HT1080 (cell line): ENCODE measurements around the gene LGR6. TPM values are rescaled to one million over a fixed set of nuclear protein-coding genes. Genes with fewer than 3 reads are reported as not detected.
"Not testable (repeated sequence)": the region's sequence is repeated elsewhere in the genome, so short reads cannot be mapped to it uniquely, and the experiment has no call there.

Source experiments
- DNase-seq: peaks from one replicate; pipeline ENCODE4 v3.0.0-alpha.2; 2015; ENCODE audit warnings: low read depth
- total RNA-seq: library from RNA; depleted of rRNA; stranded (reverse); fragments of >200 nt; shearing (Covaris generic); gene quantifications from 2 replicates; pipeline ENCODE4 v1.2.3, GENCODE V29; 2014

The LGR6 gene
- total RNA-seq, 1 experiment from 2014 or later: not detected

DNA sequence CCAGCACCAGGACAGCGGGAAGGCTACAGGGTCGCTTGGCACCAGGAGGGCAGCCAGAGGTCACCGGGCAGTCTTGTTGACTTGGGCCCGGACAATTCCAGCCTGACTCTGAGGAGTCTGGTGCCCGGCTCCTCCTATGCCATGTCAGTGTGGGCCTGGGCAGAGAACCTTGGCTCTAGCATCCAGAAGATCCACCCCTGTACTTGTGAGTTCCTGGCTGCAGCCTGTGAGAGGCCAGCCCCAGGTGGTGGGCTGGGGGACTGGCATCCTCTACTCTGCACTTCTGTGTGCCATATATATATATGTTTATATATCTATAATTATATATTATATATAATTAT lies 21.6 kb upstream of the LGR6 start:
- DNase-seq: no peak

DNA sequence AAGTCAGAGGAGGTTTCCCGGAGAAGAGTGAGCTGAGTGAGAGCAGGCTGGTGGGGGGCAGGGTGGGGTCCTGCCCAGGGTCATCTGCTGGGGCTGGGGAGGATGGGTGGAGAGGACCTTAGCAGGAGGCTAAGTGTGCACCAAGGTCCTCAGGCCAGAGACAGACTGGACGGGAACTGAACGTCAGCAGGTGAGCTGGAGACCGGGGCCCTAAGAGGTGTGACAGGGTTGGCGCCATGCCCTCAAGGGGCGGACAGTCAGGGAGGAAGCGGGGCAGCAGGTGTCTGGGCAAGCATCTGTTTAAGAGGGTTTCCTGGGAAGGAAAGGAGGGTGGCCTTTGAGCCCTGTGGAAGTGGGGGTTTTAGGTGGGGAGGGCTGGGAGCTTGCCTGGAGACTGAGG lies 19.6 kb upstream of the LGR6 start:
- no peak for DNase-seq

DNA sequence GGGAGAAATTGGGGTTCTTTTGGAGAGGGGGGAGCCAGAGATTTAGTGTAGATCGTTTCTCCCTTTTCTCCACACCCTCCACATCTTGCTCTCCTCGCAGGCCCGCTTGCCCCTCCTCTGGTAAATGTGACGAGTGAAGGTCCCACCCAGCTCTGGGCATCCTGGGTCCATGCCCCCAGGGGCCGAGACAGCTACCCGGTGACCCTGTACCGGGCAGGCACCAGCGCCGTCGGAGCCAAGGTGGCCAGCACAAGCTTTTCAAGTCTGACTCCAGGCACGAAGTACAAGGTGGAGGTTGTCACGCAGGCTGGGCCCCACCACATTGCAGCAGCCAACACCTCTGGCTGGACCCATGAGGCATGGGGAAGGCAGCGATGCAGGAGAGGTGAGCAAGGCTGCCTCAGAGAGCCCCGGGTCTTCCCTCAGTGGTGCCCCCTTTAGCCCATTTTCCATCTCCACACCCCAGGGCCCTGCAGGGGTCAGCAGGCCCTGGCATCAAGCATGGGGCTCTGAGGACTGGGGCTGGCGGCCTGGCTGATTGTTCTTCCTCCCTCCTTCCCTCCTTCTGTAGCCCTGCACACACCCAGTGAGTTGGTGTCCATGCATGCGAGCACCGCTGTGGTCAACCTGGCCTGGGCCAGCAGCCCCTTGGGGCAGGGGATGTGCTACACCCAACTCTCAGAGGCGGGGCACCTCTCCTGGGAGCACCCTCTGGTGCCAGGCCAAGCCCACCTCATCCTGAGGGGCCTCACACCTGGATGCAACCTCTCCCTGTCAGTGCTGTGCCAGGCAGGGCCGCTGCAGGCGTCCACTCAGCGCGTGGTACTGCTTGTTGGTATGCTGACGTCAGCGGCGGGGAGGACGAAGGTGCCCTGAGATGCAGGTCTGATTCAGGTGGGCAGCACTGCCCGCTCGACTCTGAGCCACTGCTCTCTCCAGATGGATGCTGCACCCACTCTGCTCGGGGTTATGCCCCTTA lies 16.4 kb upstream of the LGR6 start:
- DNase-seq: no peak

DNA sequence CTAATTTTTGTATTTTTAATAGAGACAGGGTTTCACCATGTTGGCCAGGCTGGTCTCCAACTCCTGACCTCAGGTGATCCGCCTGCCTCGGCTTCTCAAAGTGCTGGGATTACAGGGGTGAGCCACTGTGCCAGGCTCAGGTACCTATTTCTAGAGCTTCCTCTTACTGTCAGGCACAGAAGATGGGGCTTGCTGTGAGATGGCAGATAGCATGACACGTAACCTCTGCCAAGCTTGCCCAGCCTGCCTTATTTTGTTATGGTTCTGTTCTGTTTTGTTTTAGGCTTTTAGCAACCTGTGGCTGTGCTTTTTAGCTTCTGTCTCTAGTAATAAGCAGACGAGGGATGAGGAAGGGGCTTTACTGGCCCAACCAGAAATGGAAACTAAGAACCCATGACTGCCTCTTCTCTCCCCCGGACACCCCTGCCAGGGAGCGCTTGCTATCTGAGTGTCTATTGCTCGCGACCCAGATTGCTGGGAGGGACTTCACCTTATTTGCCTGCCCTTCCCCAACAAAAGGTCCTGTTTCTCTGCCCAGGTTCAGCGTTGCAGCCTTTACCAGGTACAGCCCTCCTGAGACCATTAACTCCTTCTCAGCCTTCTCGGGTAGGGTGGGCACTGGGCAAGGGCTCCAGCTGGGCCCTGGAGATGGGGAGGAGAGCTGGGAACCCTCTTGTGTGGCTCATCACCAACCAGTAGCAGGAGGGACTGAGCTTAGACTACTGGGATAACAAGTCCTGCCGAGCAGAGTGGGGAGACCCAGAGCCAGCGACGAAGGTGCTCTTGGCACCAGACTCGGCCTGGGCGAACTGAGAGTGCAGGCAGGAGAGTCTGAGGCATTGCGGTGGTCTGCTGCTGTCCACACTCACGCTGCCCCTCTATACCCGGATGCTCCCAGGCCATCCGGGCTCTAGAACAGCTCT lies 13.5 kb upstream of the LGR6 start:
- no peak for DNase-seq

DNA sequence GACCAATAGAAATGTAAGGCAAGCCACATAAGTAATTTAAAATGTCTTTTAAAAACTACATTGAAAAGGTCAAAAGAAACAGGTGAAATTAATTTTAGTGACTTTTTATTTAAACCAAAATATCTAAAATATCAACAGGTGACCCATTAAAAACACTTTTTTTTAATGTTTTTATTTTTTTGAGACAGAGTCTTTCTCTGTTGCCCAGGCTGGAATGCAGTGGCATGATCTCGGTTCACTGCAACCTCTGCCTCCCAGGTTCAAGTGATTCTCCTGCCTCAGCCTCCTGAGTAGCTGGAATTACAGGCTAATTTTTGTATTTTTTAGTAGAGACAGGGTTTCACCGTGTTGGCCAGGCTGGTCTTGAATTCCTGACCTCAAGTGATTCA lies 12.9 kb upstream of the LGR6 start:
- not testable (repeated sequence) for DNase-seq

DNA sequence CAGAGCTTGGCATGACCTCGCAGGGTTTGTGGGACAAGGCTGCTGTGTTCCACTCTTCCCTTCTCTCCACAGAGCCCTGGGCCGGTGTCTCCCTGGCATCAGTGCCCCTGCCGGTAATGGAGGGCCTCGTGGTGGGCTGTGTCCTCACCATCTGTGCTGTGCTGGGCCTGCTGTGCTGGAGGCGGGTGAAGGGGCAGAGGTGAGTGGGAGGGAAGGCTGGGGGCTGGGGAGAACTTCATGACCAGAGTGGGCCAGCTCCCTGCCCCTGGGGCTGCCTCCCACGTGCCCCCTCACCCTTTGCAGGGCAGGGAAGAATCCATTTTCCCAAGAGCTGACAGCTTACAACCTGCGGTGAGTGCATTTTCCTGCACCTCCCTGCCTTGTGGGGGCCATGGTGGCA lies 12.0 kb upstream of the LGR6 start:
- DNase-seq: no peak

DNA sequence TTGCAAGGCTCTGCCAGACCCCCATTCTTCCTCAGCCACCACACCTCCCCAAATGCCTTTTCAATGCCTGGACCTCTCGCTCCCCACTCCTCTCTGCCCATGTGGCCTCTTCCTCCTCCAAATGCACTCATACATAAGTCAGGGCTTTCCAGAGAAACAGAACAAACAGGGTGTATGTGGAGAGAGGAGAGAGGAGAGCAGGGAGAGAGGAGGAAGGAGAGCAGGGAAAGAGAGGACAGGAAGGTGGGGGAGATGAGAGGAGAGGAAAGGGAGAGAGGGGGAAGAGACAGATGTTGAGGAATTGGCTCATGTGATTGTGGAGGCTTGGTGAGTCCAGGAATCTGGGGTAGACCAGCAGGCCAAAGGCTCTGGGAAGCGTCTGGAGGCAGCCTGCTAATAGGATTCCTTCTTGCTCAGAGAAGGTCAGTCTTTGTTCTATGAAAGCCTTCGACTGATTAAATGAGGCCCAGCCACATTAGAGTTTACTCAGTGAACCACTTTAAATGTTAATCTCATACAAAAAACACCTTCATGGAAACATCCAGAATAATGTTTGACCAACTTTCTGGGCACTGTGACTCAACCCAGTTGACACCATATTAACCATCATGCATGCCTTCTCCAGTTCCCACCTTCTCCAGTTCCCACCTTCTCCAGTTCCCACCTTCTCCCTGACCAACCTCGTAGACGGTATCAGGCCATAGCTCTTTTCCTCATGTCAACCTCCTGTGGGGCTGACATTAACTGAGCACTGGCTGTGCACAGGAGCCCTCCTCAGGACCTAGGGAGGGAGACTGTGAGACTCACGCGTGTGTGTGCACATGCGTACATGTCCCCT lies 11.3 kb upstream of the LGR6 start:
- DNase-seq: no peak

DNA sequence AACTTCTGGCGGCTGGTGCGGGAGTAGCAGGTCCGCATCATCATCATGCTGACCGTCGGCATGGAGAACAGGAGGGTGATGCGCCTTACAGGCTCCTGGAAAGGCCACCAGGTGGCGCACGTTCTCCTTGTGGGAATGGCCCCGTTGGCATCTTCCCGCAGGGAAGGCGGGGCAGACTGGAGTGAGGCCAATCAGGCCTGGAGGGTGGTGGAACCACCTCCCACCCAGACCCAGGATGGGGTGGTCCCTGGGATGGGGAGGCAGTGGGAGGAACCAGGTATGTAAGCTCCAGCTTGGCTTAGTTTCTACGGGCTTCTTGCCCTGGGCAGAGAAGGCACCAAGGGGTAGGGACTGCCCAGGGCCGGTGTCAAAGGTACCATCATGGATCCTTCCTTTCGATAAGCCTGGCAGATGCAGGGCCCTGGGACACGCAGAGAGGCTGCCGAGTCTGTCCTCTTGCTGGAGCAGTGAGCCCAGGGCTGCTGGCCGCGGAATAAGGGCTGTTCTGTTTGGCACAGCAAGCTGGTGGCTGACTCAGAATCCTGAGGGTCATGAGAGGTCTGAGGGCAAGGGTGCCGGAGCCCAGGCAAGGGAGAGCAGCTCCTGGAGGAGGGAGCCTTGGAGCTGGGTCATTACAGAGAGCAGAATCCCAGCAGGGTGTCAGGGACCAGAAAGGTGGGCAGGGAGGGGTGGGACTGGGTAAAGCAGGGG lies 8.7 kb upstream of the LGR6 start:
- peak; percentile 82 for DNase-seq

DNA sequence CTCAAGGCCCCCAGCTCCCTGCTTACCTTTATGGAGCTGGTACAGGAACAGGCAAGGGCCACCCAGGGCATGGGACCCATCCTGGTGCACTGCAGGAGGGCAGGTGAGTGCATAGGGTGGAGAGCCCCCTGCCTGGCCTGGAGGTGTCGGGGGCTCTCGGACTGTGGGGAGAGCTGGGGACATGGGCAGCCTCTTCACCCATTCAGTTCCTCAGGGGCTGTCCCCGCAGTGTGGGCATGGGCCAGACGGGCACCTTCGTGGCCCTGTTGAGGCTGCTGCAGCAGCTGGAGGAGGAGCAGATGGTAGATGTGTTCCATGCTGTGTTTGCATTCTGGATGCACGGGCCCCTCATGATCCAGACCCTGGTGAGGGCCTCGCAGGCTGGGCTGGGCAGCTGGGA lies 7.3 kb upstream of the LGR6 start:
- DNase-seq: no peak

DNA sequence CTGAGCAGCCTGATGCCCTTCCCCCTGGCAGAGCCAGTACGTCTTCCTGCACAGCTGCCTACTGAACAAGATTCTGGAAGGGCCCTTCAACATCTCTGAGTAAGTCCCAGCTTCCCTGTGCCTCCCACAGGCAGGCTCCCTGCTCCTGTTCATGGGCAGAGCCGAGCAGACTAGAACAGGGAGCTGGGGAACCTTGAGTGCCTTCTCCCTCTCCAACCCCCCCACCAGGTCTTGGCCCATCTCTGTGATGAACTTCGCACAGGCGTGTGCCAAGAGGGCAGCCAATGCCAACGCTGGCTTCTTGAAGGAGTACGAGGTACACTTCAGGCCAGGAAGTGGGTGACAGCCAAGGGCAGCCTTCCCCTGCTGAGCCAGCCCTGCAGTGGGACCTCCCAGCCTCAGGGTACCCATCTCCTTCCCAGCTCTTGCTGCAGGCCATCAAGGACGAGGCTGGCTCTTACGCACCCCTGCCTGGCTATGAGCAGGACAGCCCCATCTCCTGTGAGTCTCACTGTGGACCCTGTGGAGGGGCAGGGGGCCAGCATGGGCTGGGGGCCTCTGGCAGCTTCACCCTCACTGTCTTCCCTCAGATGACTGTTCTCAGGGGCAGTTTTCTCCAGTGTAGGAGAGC lies 6.4 kb upstream of the LGR6 start:
- DNase-seq: no peak

DNA sequence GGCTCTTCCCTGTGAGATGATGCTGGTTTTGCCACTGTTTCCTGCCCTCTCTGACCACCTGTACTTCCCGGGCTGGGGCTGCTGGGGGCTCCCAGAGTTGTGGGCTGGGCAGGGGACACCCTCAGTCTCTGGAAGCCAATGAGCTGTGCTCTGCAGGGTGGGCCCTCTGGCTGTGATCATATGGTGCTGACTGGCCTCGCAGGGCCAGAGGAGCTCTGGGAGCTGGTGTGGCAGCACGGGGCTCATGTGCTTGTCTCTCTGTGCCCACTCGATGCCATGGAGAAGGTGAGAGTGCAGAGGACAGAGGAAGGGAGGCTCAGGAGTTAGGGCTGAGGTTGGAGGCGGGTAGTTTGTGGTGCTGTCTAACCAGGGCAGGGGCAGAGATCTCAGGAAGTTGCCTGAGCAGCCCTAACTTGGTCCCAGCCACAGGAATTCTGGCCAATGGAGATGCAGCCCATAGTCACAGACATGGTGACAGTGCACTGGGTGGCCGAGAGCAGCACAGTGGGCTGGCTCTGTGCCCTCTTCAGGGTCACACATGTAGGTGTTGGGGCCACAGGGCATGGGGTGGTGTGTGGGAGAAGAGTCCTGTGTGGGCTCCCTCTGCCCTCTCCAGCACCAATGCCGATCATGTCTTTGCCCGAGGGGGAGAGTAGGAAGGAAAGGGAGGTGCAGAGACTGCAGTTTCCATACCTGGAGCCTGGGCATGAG lies 5.7 kb upstream of the LGR6 start:
- no peak for DNase-seq

DNA sequence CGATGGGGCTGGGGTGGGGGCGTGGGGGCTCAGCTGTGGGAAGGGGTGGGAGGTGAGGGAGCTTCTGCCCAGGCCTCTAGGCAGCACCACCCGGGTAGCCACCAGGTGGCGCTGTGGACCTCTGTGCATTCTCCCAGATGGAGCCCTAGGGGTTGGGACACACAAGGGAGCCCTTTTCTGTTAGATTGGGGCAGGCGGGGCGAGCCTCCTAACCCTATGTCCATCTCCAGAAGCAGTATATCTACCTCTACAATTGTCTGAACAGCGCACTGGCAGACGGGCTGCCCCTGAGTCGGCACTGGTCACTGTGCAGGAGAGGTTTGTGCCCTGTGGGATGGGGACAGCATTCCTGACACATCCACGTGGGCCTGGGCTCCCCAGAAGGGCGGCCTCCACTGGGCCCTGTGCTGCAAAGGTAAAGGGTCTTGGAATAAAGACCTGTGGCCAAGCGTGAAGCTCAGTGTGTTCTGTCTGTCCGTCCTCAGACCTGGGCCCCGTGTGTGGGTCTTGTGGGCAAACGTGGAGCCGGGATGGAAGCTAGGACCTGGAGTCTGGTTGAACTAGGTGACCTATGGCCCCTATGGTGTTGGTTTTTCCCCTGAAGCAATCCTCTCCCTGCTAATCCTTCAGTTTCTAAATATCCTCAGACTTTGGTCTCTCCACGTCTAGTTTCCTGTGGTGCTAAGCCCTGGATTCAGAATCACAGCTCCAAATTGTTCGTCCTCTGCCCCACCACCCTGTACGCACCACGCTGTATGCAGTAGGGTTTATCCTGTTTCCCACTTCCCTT lies 4.4 kb upstream of the LGR6 start:
- DNase-seq: peak; percentile 25

DNA sequence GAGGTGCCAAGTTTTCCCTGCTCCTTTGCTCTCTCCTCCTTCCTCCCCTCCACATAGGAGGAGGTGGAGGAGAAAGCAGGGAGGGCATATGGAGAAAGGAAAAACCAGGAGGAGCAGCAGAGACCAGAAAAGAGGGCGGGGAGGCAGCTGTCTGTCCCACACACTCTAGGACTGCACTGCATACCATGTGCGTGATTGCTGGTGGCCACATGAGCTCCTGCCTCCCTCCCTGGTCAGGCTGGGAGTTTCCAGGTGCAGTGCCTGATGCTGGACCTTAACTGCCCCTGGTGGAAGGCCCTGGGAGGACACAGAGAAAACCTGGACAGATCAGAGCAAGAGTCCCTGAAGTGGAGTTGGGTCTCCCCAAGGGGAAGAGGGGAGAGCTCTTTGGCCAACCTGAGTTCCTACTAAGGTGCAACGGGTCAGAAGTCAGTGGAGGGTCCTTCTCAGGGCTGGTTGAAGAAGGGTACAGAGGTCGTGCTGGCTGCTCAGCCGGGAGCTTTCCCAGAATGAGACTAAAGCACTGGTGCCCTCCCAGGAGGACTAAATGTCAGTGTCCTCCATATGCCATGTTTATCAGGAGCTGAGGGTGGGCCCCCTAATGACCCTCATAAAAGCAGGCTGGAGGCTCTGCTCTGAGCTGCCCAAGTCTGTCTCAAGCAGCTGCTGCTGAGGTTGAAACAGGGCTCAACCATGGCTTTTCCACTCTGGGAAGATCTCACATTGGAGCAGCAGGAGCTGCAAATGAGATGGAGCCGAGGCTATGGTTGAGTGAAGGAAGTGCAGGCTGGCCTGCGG lies 3.5 kb upstream of the LGR6 start:
- peak; percentile 13 for DNase-seq

DNA sequence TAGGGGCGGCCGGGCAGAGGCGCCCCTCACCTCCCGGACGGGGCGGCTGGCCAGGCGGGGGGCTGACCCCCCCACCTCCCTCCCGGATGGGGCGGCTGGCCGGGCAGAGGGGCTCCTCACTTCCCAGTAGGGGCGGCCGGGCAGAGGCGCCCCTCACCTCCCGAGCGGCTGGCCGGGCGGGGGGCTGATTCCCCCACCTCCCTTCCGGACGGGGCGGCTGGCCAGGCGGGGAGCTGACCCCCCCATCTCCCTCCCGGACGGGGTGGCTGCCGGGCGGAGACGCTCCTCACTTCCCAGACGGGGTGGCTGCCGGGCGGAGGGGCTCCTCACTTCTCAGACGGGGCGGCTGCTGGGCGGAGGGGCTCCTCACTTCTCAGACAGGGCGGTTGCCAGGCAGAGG lies 2.2 kb upstream of the LGR6 start:
- DNase-seq: not testable (repeated sequence)

DNA sequence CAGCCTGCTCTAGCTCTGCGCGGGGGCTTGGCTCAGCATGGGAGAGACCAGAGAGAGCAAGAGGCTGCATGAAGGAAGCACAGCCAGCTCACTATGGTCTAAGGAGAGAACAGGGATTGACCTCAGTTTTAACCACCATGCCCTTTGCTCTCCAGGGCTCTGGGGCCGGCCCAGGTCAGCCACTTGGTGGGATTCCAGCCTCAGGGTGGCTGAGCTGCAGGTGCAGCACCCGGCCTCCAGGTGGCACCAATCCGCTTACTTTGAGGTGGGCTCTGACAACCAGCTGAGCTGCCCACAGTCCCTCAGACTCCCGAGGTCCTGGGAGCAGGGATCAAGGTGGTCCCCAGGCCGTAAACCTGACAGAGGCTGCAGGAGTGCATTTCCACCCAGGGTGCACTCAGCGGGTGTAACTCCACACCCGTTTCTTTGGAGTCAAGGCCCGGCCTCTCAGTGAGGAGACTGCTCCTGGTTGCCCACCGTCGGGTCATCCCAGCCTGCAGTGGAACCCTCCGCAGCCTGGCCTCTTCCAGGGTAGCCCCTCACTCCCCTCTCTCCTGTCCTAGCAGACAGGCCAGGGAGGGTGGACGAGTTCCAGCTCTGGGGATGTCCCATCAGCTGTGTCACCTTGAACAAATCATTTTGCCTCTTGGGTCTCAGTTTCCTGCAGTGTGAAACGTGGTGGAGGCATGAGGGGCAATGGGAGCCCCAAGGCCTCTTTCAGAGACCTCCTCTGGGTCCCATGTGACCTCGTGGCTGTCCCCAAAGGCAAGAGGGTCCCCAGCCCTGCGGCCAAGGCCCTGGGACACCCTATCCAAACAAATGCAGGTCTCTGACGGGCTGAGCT lies 607 bp upstream of the LGR6 start:
- peak; percentile 40 for DNase-seq

DNA sequence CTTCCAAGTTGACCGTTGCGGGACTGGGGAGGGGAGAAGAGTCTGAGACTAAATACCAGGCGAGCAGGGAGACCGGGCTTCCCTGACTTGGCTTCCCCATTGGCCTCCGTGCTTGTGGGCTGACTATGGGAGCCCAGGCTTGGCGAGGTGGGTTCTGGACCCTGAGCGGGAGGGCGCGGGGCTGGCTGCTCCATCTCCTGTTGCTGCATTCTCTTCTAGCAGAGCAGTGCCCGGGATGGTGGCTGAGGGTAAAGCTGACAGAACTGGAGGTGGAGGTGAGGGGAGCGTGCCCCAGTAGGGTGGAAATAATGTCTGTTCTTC lies 689 bp downstream of the LGR6 start:
- DNase-seq: no peak
